ENCODE results near the gene LPAR1.

DNA sequence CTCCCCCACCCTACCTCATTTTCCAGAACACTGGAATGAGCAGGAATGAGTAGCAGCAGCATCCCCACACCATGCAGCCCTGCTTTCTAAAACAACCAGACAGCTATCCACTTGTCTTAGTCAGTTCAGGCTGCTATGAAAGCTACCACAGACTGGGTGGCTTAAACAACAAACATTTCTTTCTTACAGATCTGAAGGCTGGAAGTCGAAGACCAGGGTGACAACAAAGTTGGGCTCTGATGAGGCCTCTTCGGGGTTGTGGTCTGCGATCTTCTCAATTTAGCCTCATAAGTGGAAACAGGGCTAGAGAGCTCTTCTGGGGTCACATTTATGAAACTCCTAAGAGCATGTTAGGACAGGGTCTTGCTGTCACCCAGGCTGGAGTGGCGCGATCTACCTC is 38.9 kb downstream of the LPAR1 start:
- TF ChIP-seq, protein P1, sequence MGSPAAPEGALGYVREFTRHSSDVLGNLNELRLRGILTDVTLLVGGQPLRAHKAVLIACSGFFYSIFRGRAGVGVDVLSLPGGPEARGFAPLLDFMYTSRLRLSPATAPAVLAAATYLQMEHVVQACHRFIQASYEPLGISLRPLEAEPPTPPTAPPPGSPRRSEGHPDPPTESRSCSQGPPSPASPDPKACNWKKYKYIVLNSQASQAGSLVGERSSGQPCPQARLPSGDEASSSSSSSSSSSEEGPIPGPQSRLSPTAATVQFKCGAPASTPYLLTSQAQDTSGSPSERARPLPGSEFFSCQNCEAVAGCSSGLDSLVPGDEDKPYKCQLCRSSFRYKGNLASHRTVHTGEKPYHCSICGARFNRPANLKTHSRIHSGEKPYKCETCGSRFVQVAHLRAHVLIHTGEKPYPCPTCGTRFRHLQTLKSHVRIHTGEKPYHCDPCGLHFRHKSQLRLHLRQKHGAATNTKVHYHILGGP (tag by site-specific recombination; IDR thresholded peaks at IDR 0.05): no peak
- TF ChIP-seq ZFP41 (tag by site-specific recombination; IDR thresholded peaks at IDR 0.05; ENCODE audit: borderline replicate concordance) (no peak), HOXA7 (CRISPR knock-in tag; IDR thresholded peaks at IDR 0.05; ENCODE audit: borderline replicate concordance) (no peak), ZNF423 (tag by site-specific recombination; IDR thresholded peaks at IDR 0.05) (no peak), REPIN1 (tag by site-specific recombination; IDR thresholded peaks at IDR 0.05; ENCODE audit: low read depth) (no peak)
- TF ChIP-seq, protein P2, sequence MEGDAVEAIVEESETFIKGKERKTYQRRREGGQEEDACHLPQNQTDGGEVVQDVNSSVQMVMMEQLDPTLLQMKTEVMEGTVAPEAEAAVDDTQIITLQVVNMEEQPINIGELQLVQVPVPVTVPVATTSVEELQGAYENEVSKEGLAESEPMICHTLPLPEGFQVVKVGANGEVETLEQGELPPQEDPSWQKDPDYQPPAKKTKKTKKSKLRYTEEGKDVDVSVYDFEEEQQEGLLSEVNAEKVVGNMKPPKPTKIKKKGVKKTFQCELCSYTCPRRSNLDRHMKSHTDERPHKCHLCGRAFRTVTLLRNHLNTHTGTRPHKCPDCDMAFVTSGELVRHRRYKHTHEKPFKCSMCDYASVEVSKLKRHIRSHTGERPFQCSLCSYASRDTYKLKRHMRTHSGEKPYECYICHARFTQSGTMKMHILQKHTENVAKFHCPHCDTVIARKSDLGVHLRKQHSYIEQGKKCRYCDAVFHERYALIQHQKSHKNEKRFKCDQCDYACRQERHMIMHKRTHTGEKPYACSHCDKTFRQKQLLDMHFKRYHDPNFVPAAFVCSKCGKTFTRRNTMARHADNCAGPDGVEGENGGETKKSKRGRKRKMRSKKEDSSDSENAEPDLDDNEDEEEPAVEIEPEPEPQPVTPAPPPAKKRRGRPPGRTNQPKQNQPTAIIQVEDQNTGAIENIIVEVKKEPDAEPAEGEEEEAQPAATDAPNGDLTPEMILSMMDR (tag by site-specific recombination; IDR thresholded peaks at IDR 0.05): no peak
- TF ChIP-seq, protein P3, sequence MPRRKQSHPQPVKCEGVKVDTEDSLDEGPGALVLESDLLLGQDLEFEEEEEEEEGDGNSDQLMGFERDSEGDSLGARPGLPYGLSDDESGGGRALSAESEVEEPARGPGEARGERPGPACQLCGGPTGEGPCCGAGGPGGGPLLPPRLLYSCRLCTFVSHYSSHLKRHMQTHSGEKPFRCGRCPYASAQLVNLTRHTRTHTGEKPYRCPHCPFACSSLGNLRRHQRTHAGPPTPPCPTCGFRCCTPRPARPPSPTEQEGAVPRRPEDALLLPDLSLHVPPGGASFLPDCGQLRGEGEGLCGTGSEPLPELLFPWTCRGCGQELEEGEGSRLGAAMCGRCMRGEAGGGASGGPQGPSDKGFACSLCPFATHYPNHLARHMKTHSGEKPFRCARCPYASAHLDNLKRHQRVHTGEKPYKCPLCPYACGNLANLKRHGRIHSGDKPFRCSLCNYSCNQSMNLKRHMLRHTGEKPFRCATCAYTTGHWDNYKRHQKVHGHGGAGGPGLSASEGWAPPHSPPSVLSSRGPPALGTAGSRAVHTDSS (tag by site-specific recombination; IDR thresholded peaks at IDR 0.05): no peak
- TF ChIP-seq, protein P4, sequence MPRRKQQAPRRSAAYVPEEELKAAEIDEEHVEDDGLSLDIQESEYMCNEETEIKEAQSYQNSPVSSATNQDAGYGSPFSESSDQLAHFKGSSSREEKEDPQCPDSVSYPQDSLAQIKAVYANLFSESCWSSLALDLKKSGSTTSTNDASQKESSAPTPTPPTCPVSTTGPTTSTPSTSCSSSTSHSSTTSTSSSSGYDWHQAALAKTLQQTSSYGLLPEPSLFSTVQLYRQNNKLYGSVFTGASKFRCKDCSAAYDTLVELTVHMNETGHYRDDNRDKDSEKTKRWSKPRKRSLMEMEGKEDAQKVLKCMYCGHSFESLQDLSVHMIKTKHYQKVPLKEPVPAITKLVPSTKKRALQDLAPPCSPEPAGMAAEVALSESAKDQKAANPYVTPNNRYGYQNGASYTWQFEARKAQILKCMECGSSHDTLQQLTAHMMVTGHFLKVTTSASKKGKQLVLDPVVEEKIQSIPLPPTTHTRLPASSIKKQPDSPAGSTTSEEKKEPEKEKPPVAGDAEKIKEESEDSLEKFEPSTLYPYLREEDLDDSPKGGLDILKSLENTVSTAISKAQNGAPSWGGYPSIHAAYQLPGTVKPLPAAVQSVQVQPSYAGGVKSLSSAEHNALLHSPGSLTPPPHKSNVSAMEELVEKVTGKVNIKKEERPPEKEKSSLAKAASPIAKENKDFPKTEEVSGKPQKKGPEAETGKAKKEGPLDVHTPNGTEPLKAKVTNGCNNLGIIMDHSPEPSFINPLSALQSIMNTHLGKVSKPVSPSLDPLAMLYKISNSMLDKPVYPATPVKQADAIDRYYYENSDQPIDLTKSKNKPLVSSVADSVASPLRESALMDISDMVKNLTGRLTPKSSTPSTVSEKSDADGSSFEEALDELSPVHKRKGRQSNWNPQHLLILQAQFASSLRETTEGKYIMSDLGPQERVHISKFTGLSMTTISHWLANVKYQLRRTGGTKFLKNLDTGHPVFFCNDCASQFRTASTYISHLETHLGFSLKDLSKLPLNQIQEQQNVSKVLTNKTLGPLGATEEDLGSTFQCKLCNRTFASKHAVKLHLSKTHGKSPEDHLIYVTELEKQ (tag by site-specific recombination; IDR thresholded peaks at IDR 0.05; ENCODE audit: borderline replicate concordance): no peak
